HCT116 (cell line): ENCODE data around the gene NPIPB2. TPM values are rescaled to one million over a fixed set of nuclear protein-coding genes. Genes with fewer than 3 reads are reported as not detected.

ENCODE experiments used
- ATAC-seq: fragments of 200-7000 bp; cut with Tn5 transposase; 2 replicates; pipeline ENCODE4 v1.9.1; 2020; ENCODE audit warnings: mild to moderate bottlenecking, moderate library complexity
- BruUV-seq: library from RNA; stranded (reverse); fragments of 400-500 nt; replicated peaks from 2 replicates; lab custom pipeline; 2021; lab: Mats Ljungman, UMichigan
- CTCF ChIA-PET: fragments of 300-600 bp; sonication (Branson Sonifier 250); formaldehyde crosslinking; loops from one replicate; lab custom pipeline; 2021; ENCODE audit warnings: antibody characterized with exemption; lab: Charles Lee
- POLR2A ChIA-PET: fragments of 300-600, 350-600 bp; sonication (Branson Sonifier 250); formaldehyde crosslinking; loops from one replicate; lab custom pipeline; 2021; ENCODE audit warnings: antibody characterized with exemption; lab: Charles Lee
- RAD21 ChIA-PET, 2 experiments: fragments of 300-600 bp; sonication (Branson Sonifier 250); formaldehyde crosslinking; loops; one replicate each; lab custom pipeline; 2023; ENCODE audit warnings: low total read pairs in 2 of 2; ENCODE audit not compliant: uncharacterized antibody in 2 of 2, unreplicated experiment in 2 of 2, low non-redundant PET in 1 of 2; lab: Charles Lee
- DNase-seq: peaks from one replicate; pipeline ENCODE4 v3.0.0-alpha.2; 2010; ENCODE audit warnings: low read depth, low spot score
- H2AFZ ChIP-seq: fragments of 200-600 bp; shearing (Covaris generic), sonication (generic); 2 replicates; pipeline ENCODE4 v1.6.1; 2017; ENCODE audit warnings: low read depth, mixed run types, mixed read lengths, antibody characterized with exemption, low read length; ENCODE audit not compliant: poor library complexity, severe bottlenecking
- H3K27ac ChIP-seq: 2 replicates; pipeline ENCODE4 v1.5.1; 2012; ENCODE audit warnings: low read depth, low read length
- H3K27me3 ChIP-seq: fragments of 200-600 bp; sonication (generic); 2 replicates; pipeline ENCODE4 v1.6.1; 2016; ENCODE audit warnings: mixed run types, low read length, mixed read lengths; ENCODE audit not compliant: insufficient read depth
- H3K36me3 ChIP-seq, 2 experiments: fragments of 200-500 bp in 1 of 2; fragments of 200-600 bp in 1 of 2; sonication (Bioruptor generic) in 1 of 2; sonication (generic) in 1 of 2; 2 replicates each; pipeline versions ENCODE4 v1.5.1 to v1.6.1; 2014 to 2016; ENCODE audit warnings: low read length in 2 of 2, inconsistent platforms in 1 of 2, mixed read lengths in 1 of 2, mixed run types in 1 of 2; ENCODE audit not compliant: insufficient read depth in 2 of 2, control insufficient read depth in 1 of 2
- H3K4me1 ChIP-seq, 2 experiments: fragments of 200-600 bp in 1 of 2; sonication (generic) in 1 of 2; 2 replicates each; pipeline versions ENCODE4 v1.5.1 to v1.6.1; 2012 to 2017; ENCODE audit warnings: low read length in 2 of 2, inconsistent platforms in 1 of 2, mild to moderate bottlenecking in 1 of 2, mixed read lengths in 1 of 2, mixed run types in 1 of 2, moderate library complexity in 1 of 2; ENCODE audit not compliant: insufficient read depth in 2 of 2, control insufficient read depth in 1 of 2
- H3K4me2 ChIP-seq: fragments of 200-600 bp; sonication (generic); 2 replicates; pipeline ENCODE4 v1.6.1; 2017; ENCODE audit warnings: mixed run types, low read length, mixed read lengths
- H3K4me3 ChIP-seq, 2 experiments: fragments of 200-600 bp in 1 of 2; sonication (generic) in 1 of 2; replicated peaks in 1 of 2; 2 replicates each; pipeline ENCODE4 v1.5.1; 2011 to 2016; ENCODE audit warnings: low read length in 2 of 2, control low read depth in 1 of 2, low read depth in 1 of 2, mild to moderate bottlenecking in 1 of 2, mixed read lengths in 1 of 2, mixed run types in 1 of 2
- H3K79me2 ChIP-seq: fragments of 200-600 bp; sonication (generic); 2 replicates; pipeline ENCODE4 v1.6.1; 2017; ENCODE audit warnings: mild to moderate bottlenecking, mixed run types, low read length, moderate library complexity, mixed read lengths; ENCODE audit not compliant: insufficient read depth
- H3K9ac ChIP-seq: fragments of 200-600 bp; sonication (generic); 2 replicates; pipeline ENCODE4 v1.6.1; 2016; ENCODE audit warnings: low read length, mixed read lengths
- H3K9me2 ChIP-seq: fragments of 200-600 bp; sonication (generic), shearing (Covaris generic); 2 replicates; pipeline ENCODE4 v1.6.1; 2017; ENCODE audit warnings: mixed run types, mild to moderate bottlenecking, moderate library complexity; ENCODE audit not compliant: insufficient read depth
- H3K9me3 ChIP-seq, 2 experiments: fragments of 200-500 bp in 1 of 2; fragments of 200-600 bp in 1 of 2; sonication (Bioruptor generic) in 1 of 2; sonication (generic) in 1 of 2; 2 replicates each; pipeline ENCODE4 v1.6.1; 2014 to 2017; ENCODE audit warnings: low read length in 2 of 2, mixed read lengths in 2 of 2, inconsistent platforms in 1 of 2, low read depth in 1 of 2, mild to moderate bottlenecking in 1 of 2, mixed run types in 1 of 2, moderate library complexity in 1 of 2; ENCODE audit not compliant: control insufficient read depth in 1 of 2, insufficient read depth in 1 of 2
- H4K20me1 ChIP-seq: fragments of 200-600 bp; sonication (generic), shearing (Covaris generic); 2 replicates; pipeline ENCODE4 v1.6.1; 2017; ENCODE audit warnings: mixed run types, mild to moderate bottlenecking, moderate library complexity; ENCODE audit not compliant: insufficient read depth
- ELF1 ChIP-seq: IDR thresholded peaks from 2 replicates; pipeline ENCODE4 v1.6.1; 2012; ENCODE audit warnings: low read depth, borderline replicate concordance
- EZH2 ChIP-seq: fragments of 200-600 bp; sonication (generic); IDR thresholded peaks from 2 replicates; pipeline ENCODE4 v1.6.1; 2017; ENCODE audit warnings: antibody characterized with exemption, mixed run types
- EZH2phosphoT487 ChIP-seq: fragments of 200-600 bp; IDR thresholded peaks from 2 replicates; pipeline ENCODE4 v1.6.1; 2018; ENCODE audit warnings: antibody characterized with exemption, borderline replicate concordance
- FOSL1 ChIP-seq: IDR thresholded peaks from 2 replicates; pipeline ENCODE4 v1.6.1; 2012; ENCODE audit warnings: low read depth
- JUND ChIP-seq: IDR thresholded peaks from 2 replicates; pipeline ENCODE4 v1.6.1; 2012
- POLR2A ChIP-seq: IDR thresholded peaks from 2 replicates; pipeline ENCODE4 v1.7.0; 2011; ENCODE audit warnings: borderline replicate concordance; ENCODE audit not compliant: insufficient read depth, insufficient read length; ENCODE audit errors: extremely low read depth
- SRF ChIP-seq: IDR thresholded peaks from 2 replicates; pipeline ENCODE4 v1.6.1; 2012; ENCODE audit warnings: low read depth
- TCF7L2 ChIP-seq: IDR thresholded peaks from 2 replicates; pipeline ENCODE4 v1.7.0; 2011; ENCODE audit warnings: borderline replicate concordance, inconsistent platforms; ENCODE audit not compliant: insufficient read depth, insufficient read length; ENCODE audit errors: extremely low read depth
- YY1 ChIP-seq: IDR thresholded peaks from 2 replicates; pipeline ENCODE4 v1.6.1; 2011; ENCODE audit warnings: low read length, low read depth, moderate library complexity, mild to moderate bottlenecking; ENCODE audit not compliant: insufficient replicate concordance; ENCODE audit errors: extremely low read depth
- ZBTB33 ChIP-seq: IDR thresholded peaks from 2 replicates; pipeline ENCODE4 v1.6.1; 2011; ENCODE audit warnings: mild to moderate bottlenecking, low read length, moderate library complexity; ENCODE audit not compliant: insufficient replicate concordance; ENCODE audit errors: extremely low read depth
- ZFX ChIP-seq: fragments of 450-650 bp; IDR thresholded peaks from 2 replicates; pipeline ENCODE4 v1.6.1; 2017
- intact Hi-C: fragments of 100-400 bp; cut with micrococcal nuclease; formaldehyde crosslinking; loops from 2 replicates; pipeline ENCODE4 v1.10.0; 2022
- total RNA-seq: library from RNA; stranded (reverse); gene quantifications from one replicate; pipeline ENCODE4 v1.2.1, GENCODE V29; 2021; ENCODE audit not compliant: unreplicated experiment

Gene NPIPB2
- total RNA-seq, 1 experiment from 2014 or later, result 10.7 TPM

- TF ChIP-seq FOSL1 (no peak), EZH2phosphoT487 (no peak), EZH2 (no peak), ELF1 (no peak), YY1 (no peak), POLR2A (no peak), TCF7L2 (no peak), SRF (no peak), ZBTB33 (no peak), ZFX (no peak), JUND (no peak)
- TF ChIP-seq, all 23 proteins: peak for 0
- CTCF ChIA-PET, result no interaction called here
- POLR2A ChIA-PET, result no interaction called here
Measured at GRCh38 chr16:11988258-11988978, 46.6 kb upstream of the NPIPB2 start.

More at GRCh38 chr16:11988258-11988978, 46.6 kb upstream of the NPIPB2 start:
- RAD21 ChIA-PET, result no interaction called here
- no peaks in the 10 kb centered on the region for H4K20me1 ChIP-seq
- no TSS peak for BruUV-seq
- no peak for ATAC-seq
- H3K4me1 ChIP-seq, result no peaks in the 10 kb centered on the region
- intact Hi-C loops, result no loop called here
- H3K27ac ChIP-seq, result no peak overlapping the region
- no peaks in the 10 kb centered on the region for H3K9me2 ChIP-seq
- H3K9ac ChIP-seq, result no peak overlapping the region
- H2AFZ ChIP-seq, result no peak overlapping the region
- H3K4me3 ChIP-seq, result no peak overlapping the region
- no peaks in the 10 kb centered on the region for H3K9me3 ChIP-seq
- H3K27me3 ChIP-seq, result no peaks in the 10 kb centered on the region
- H3K4me2 ChIP-seq, result no peak overlapping the region
- H3K36me3 ChIP-seq, result no peaks in the 10 kb centered on the region
- H3K79me2 ChIP-seq, result no peaks in the 10 kb centered on the region
- no peak for DNase-seq
